ENCODE data around the gene COLQ.

COLQ gene

GRCh38 chr3:15453501-15453900 is 68.0 kb downstream of the COLQ start:
- H3K27ac ChIP-seq (ENCODE audit: low read depth, low read length) = no peak overlapping the region
- H3K4me3 ChIP-seq (ENCODE audit: low read depth in 1 of 5, low read length in 5 of 5) = no peak overlapping the region
- no peaks in the 10 kb centered on the region for H3K27me3 ChIP-seq (ENCODE audit: control insufficient read depth in 5 of 5, insufficient read depth in 4 of 5, low read length in 5 of 5)
- peaks cover 0 to 37% (median 19%) of the 10 kb centered on the region in 5 donors for H3K36me3 ChIP-seq (ENCODE audit: control insufficient read depth in 5 of 5, insufficient read depth in 5 of 5, low read length in 5 of 5)
- peaks cover 0 to 4% (median 0%) of the 10 kb centered on the region in 5 donors for H3K9me3 ChIP-seq (ENCODE audit: control insufficient read depth in 5 of 5, low read length in 5 of 5)
- H3K9ac ChIP-seq (ENCODE audit: low read length in 5 of 5) = no peak overlapping the region
- no peaks in the 10 kb centered on the region for H3K4me1 ChIP-seq (ENCODE audit: control insufficient read depth in 5 of 5, insufficient read depth in 5 of 5, low read length in 5 of 5)

DNA sequence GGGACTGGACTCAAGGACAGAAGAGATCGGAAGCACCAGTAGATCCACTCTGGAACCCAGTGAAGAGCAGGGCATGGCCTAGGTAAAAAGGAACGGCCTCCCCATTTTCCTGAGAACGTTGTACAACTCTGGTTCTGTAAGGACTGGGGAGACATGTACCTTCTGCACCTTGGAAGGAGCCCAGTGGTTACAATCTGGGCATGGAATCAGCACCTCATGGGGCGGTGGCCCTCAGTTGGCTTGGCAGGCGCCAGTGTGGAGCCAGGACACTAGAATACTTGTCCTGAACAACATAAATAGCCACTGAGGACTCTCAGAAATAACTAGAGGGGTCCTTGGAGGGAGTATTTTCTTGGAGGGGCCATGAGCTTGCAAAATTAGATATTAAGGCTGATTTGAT is 68.5 kb downstream of the COLQ start:
- Histone ChIP-seq H3K4me1 (ENCODE audit: control insufficient read depth in 5 of 5, insufficient read depth in 5 of 5, low read length in 5 of 5) (no peaks in the 10 kb centered on the region), H3K4me3 (ENCODE audit: low read depth in 1 of 5, low read length in 5 of 5) (no peak overlapping the region), H3K9ac (ENCODE audit: low read length in 5 of 5) (no peak overlapping the region), H3K27me3 (ENCODE audit: control insufficient read depth in 5 of 5, insufficient read depth in 4 of 5, low read length in 5 of 5) (no peaks in the 10 kb centered on the region), H3K27ac (ENCODE audit: low read depth, low read length) (no peak overlapping the region), H3K9me3 (ENCODE audit: control insufficient read depth in 5 of 5, low read length in 5 of 5) (no peaks in the 10 kb centered on the region), H3K36me3 (ENCODE audit: control insufficient read depth in 5 of 5, insufficient read depth in 5 of 5, low read length in 5 of 5) (peaks cover 0 to 42% (median 19%) of the 10 kb centered on the region in 5 donors)

DNA sequence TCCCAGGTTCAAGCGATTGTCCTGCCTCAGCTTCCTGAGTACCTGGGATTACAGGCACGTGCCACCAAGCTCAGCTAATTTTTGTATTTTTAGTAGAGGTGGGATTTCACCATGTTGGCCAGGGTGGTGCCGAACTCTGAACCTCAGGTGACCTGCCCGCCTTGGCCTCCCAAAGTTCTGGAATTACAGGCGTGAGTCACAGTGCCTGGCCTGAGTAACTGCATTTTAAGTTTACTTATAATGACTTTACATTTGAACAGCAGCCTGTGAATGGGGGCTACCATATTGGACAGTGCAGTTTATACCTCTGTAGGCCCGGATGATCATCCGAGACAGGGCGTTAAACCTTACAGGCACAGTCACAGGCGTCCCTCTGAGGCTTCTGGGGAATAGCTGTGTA is 69.3 kb downstream of the COLQ start:
- Histone ChIP-seq H3K9ac (ENCODE audit: low read length in 5 of 5) (no peak overlapping the region), H3K27me3 (ENCODE audit: control insufficient read depth in 5 of 5, insufficient read depth in 4 of 5, low read length in 5 of 5) (no peaks in the 10 kb centered on the region), H3K4me3 (ENCODE audit: low read depth in 1 of 5, low read length in 5 of 5) (no peak overlapping the region), H3K27ac (ENCODE audit: low read depth, low read length) (no peak overlapping the region), H3K36me3 (ENCODE audit: control insufficient read depth in 5 of 5, insufficient read depth in 5 of 5, low read length in 5 of 5) (peaks cover 0 to 42% (median 19%) of the 10 kb centered on the region in 5 donors), H3K4me1 (ENCODE audit: control insufficient read depth in 5 of 5, insufficient read depth in 5 of 5, low read length in 5 of 5) (no peaks in the 10 kb centered on the region), H3K9me3 (ENCODE audit: control insufficient read depth in 5 of 5, low read length in 5 of 5) (no peaks in the 10 kb centered on the region)

- Histone ChIP-seq H3K27ac (ENCODE audit: low read depth, low read length) (no peak overlapping the region), H3K4me1 (ENCODE audit: control insufficient read depth in 5 of 5, insufficient read depth in 5 of 5, low read length in 5 of 5) (no peaks in the 10 kb centered on the region), H3K4me3 (ENCODE audit: low read depth in 1 of 5, low read length in 5 of 5) (no peak overlapping the region), H3K9ac (ENCODE audit: low read length in 5 of 5) (no peak overlapping the region), H3K9me3 (ENCODE audit: control insufficient read depth in 5 of 5, low read length in 5 of 5) (no peaks in the 10 kb centered on the region), H3K36me3 (ENCODE audit: control insufficient read depth in 5 of 5, insufficient read depth in 5 of 5, low read length in 5 of 5) (peaks cover 0 to 42% (median 19%) of the 10 kb centered on the region in 5 donors), H3K27me3 (ENCODE audit: control insufficient read depth in 5 of 5, insufficient read depth in 4 of 5, low read length in 5 of 5) (no peaks in the 10 kb centered on the region)
Observed at GRCh38 chr3:15451216-15452113, 70.0 kb downstream of the COLQ start.

DNA sequence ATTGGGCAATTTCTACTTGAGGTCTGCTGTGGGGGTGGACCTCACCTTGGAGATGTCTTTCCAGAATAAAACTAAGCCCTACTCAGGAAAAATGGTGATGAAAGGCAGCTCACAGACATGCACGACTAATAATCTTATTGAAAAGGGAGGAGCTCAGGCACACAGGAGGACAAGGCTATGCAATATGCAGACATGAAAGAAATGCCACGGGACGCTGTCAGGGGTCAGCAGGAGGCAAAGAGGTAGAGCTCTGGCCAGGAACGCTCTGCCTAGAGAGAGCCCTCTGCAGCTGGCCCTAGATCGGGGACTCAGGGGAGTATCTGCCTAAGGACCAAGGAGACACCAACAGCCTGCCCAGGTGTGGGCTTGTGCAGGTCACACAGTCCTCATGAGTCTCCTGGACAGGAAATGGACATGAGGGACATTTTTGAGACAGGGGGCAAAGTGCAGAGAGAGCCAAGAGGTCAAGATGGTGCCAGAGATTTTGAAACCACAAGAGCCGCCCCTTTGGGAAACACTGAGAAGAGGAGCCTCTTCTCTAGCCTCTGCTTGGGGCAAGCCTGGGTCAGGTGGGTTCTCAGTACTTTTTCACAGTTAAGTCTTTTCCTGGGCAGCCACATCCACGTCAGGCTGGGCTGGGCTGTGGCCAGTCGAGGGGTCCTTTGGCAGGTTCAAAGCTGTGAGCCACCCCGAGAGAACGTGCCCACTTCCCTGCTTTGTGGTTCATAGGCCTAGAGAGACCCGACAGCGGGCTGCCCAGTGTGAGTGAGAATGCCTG is 70.9 kb downstream of the COLQ start:
- Histone ChIP-seq H3K4me1 (ENCODE audit: control insufficient read depth in 5 of 5, insufficient read depth in 5 of 5, low read length in 5 of 5) (no peaks in the 10 kb centered on the region), H3K9me3 (ENCODE audit: control insufficient read depth in 5 of 5, low read length in 5 of 5) (no peaks in the 10 kb centered on the region), H3K9ac (ENCODE audit: low read length in 5 of 5) (no peak overlapping the region), H3K36me3 (ENCODE audit: control insufficient read depth in 5 of 5, insufficient read depth in 5 of 5, low read length in 5 of 5) (peaks cover 0 to 35% (median 15%) of the 10 kb centered on the region in 5 donors), H3K4me3 (ENCODE audit: low read depth in 1 of 5, low read length in 5 of 5) (no peak overlapping the region), H3K27ac (ENCODE audit: low read depth, low read length) (no peak overlapping the region), H3K27me3 (ENCODE audit: control insufficient read depth in 5 of 5, insufficient read depth in 4 of 5, low read length in 5 of 5) (no peaks in the 10 kb centered on the region)

DNA sequence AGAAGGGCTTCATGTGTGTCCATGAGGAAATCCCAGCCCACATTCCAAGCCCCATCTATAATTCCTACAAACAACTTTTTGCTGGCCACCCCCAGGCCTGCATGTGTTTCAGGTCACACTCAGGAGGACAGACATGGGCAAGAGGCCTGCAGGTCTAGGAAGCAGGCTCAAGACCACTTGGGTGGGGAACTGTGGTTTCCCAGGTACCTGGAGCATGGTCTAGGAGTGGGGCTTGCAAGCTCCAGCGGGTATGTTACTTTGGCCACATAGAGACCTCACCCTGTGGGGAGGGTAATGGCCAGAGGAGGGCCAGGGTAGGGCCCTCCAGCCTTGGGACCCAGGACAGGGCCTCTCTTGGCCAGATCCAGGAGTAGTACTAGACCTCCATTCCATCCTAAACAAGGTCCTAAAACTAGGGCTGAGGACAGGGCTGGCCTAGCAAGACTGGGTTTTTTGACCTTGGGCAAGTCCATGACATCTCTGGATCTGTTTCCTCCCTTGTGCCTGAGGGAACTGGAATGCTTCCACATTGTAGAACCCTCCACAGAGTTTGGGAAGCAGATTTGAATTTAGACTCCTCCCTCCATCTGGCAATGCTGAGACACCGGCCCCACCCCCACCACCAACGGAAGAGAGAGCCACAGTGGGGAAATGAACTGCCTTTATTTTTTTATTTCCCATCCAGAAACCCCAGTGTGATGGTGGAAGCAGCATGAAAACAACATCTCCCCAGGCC is 71.8 kb downstream of the COLQ start:
- Histone ChIP-seq H3K27ac (ENCODE audit: low read depth, low read length) (no peak overlapping the region), H3K9me3 (ENCODE audit: control insufficient read depth in 5 of 5, low read length in 5 of 5) (no peaks in the 10 kb centered on the region), H3K36me3 (ENCODE audit: control insufficient read depth in 5 of 5, insufficient read depth in 5 of 5, low read length in 5 of 5) (peaks cover 0 to 29% (median 13%) of the 10 kb centered on the region in 5 donors)

DNA sequence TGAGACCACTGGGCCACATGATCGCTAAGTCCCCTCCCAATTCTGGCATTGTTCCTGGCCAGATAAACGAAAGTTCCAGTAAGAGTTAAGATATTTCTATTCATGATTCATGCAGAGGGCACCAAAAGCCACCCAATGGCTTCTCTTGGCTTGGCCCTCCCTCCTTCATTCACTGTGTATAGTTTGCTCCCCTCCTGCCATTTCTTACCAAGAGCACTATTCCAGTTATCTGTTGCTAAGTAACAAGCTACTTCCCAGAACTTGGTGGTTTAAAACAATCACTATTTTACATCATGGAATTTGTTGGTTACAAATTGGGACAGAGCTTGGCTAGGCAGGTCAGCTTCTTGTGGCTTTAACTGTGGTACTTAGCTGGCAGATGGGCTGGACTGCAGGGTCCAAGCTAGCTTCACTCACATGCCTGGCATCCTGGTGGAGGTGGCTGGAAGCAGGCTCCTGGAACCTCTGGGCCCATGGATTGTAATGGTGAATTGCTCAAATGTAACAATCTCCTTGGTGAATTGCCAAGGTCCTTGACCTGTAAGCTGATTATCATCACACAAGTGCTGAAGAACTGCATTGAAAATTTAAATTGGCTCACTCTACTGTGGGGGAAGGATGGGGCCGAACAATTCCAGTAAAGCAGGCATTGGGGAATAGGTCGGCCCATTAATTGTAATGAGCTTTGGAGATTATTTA is 77.5 kb downstream of the COLQ start:
- Histone ChIP-seq H3K36me3 (ENCODE audit: control insufficient read depth in 5 of 5, insufficient read depth in 5 of 5, low read length in 5 of 5) (peaks cover 15 to 50% (median 43%) of the 10 kb centered on the region in 5 donors), H3K27me3 (ENCODE audit: control insufficient read depth in 5 of 5, insufficient read depth in 4 of 5, low read length in 5 of 5) (no peaks in the 10 kb centered on the region), H3K9me3 (ENCODE audit: control insufficient read depth in 5 of 5, low read length in 5 of 5) (no peaks in the 10 kb centered on the region), H3K9ac (ENCODE audit: low read length in 5 of 5) (no peak overlapping the region), H3K4me3 (ENCODE audit: low read depth in 1 of 5, low read length in 5 of 5) (no peak overlapping the region), H3K27ac (ENCODE audit: low read depth, low read length) (no peak overlapping the region), H3K4me1 (ENCODE audit: control insufficient read depth in 5 of 5, insufficient read depth in 5 of 5, low read length in 5 of 5) (no peaks in the 10 kb centered on the region)

More for the DNA sequence above, 71.8 kb downstream of the COLQ start:
- Histone ChIP-seq H3K27me3 (ENCODE audit: control insufficient read depth in 5 of 5, insufficient read depth in 4 of 5, low read length in 5 of 5) (no peaks in the 10 kb centered on the region), H3K4me1 (ENCODE audit: control insufficient read depth in 5 of 5, insufficient read depth in 5 of 5, low read length in 5 of 5) (no peaks in the 10 kb centered on the region), H3K4me3 (ENCODE audit: low read depth in 1 of 5, low read length in 5 of 5) (no peak overlapping the region), H3K9ac (ENCODE audit: low read length in 5 of 5) (no peak overlapping the region)

DNA sequence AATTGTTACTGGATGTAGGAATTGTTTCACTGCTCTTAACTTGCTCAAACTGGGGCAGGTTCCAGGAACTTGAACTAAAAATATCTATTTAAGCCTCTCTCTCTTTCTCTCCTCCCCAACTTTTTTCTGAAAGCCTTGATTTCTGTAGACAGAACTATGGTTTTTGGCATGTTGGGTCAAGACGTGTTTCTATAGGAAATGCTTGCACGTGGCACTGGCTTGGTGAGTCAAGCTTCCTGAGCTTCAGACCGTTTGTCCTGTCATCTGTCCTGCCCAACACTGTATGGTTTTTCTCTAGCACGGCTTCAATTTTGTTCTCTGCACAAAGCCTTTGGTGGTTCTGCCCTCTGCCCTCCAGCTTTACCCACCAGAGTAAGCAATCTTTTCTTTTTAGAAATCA is 80.6 kb downstream of the COLQ start:
- peaks cover 31 to 76% (median 67%) of the 10 kb centered on the region in 5 donors for H3K36me3 ChIP-seq (ENCODE audit: control insufficient read depth in 5 of 5, insufficient read depth in 5 of 5, low read length in 5 of 5)
- no peaks in the 10 kb centered on the region for H3K9me3 ChIP-seq (ENCODE audit: control insufficient read depth in 5 of 5, low read length in 5 of 5)
- H3K4me3 ChIP-seq (ENCODE audit: low read depth in 1 of 5, low read length in 5 of 5) = no peak overlapping the region
- H3K4me1 ChIP-seq (ENCODE audit: control insufficient read depth in 5 of 5, insufficient read depth in 5 of 5, low read length in 5 of 5) = no peaks in the 10 kb centered on the region
- no peaks in the 10 kb centered on the region for H3K27me3 ChIP-seq (ENCODE audit: control insufficient read depth in 5 of 5, insufficient read depth in 4 of 5, low read length in 5 of 5)
- no peak overlapping the region for H3K9ac ChIP-seq (ENCODE audit: low read length in 5 of 5)
- H3K27ac ChIP-seq (ENCODE audit: low read depth, low read length) = no peak overlapping the region

DNA sequence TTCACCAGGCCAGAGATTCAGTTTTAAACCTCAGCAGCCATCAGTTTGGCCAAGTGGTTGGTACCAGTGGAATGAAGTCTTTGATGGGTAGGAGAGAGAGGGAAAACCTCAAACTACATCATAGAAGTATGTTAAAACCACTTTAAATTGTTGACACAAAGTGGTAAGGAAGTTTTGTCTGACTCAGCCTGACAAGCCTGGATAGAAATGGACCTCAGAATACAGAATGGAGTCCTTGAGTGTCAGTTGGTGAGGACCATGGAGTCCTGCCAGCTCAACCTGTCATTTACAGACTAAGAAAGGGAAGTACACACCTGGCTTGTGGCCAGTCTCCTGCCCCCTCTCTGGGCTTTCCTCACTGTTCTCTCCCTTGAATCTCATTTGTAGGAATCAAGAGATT is 82.0 kb downstream of the COLQ start:
- no peak overlapping the region for H3K4me3 ChIP-seq (ENCODE audit: low read depth in 1 of 5, low read length in 5 of 5)
- H3K9me3 ChIP-seq (ENCODE audit: control insufficient read depth in 5 of 5, low read length in 5 of 5) = no peaks in the 10 kb centered on the region
- H3K36me3 ChIP-seq (ENCODE audit: control insufficient read depth in 5 of 5, insufficient read depth in 5 of 5, low read length in 5 of 5) = peaks cover 44 to 90% (median 77%) of the 10 kb centered on the region in 5 donors
- no peak overlapping the region for H3K9ac ChIP-seq (ENCODE audit: low read length in 5 of 5)
- no peaks in the 10 kb centered on the region for H3K4me1 ChIP-seq (ENCODE audit: control insufficient read depth in 5 of 5, insufficient read depth in 5 of 5, low read length in 5 of 5)
- H3K27me3 ChIP-seq (ENCODE audit: control insufficient read depth in 5 of 5, insufficient read depth in 4 of 5, low read length in 5 of 5) = no peaks in the 10 kb centered on the region
- no peak overlapping the region for H3K27ac ChIP-seq (ENCODE audit: low read depth, low read length)

Data from subcutaneous abdominal adipose tissue (tissue), 5 donors.